Measurements from ENCODE around the gene ISG15.

The ISG15 gene

GRCh38 chr1:1013105-1013921, at the start of gene ISG15:
ISG15 (plus strand) TSS chr1:1013497; CDS start chr1:1013574, 77 bp downstream.
- TF ChIP-seq CTCF (IDR thresholded peaks at IDR 0.05; ENCODE audit: control insufficient read depth, extremely low read depth, insufficient read depth) = no peak
- DNase-seq (ENCODE audit: low read depth) = no peak
- peak within 1 kb of the TSS; percentile 70 for H3K4me3 ChIP-seq (ENCODE audit: low read depth, low read length)

- TF ChIP-seq CTCF (IDR thresholded peaks at IDR 0.05; ENCODE audit: control insufficient read depth, extremely low read depth, insufficient read depth) = no peak
- no peak overlapping the region for H3K4me3 ChIP-seq (ENCODE audit: low read depth, low read length)
- no peak for DNase-seq (ENCODE audit: low read depth)
These were observed 49.4 kb upstream of the ISG15 start for GRCh38 chr1:963746-964525.

DNA sequence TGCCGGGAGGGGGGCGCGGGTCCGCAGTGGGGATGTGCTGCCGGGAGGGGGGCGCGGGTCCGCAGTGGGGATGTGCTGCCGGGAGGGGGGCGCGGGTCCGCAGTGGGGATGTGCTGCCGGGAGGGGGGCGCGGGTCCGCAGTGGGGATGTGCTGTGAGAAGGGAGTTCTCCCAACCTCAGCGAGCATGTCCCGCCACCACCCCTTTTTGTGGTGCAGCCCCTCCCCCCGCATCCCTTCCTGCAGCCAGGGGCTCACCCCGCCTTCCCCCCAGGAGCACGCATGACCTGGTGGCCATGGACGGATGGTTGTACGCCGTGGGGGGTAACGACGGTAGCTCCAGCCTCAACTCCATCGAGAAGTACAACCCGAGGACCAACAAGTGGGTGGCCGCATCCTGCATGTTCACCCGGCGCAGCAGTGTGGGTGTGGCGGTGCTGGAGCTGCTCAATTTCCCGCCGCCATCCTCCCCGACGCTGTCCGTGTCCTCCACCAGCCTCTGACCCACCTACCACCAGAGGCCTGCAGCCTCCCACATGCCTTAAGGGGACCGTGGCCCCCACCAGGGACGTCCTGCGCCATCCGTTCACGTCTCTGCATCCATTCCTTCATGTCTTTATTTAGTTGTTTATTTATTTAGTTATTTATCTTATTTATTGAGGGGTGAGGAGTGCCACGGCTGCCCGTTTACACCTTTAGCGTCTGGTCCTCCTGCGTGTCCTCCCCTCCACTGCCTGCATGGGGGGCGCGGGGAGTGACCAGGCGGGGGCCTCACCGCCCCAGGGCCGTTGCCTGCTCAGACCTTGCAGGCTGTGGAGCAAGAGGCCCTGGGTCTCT, 48.4 kb upstream of the ISG15 start:
- no peak overlapping the region for H3K4me3 ChIP-seq (ENCODE audit: low read depth, low read length)
- no peak for DNase-seq (ENCODE audit: low read depth)
- no peak for TF ChIP-seq CTCF (IDR thresholded peaks at IDR 0.05; ENCODE audit: control insufficient read depth, extremely low read depth, insufficient read depth)

- TF ChIP-seq CTCF (IDR thresholded peaks at IDR 0.05; ENCODE audit: control insufficient read depth, extremely low read depth, insufficient read depth) = no peak
- no peak for DNase-seq (ENCODE audit: low read depth)
- H3K4me3 ChIP-seq (ENCODE audit: low read depth, low read length) = peak overlapping the region; percentile 82
These were observed 47.7 kb upstream of the ISG15 start for GRCh38 chr1:965526-966134.

GRCh38 chr1:966135-966703, 47.1 kb upstream of the ISG15 start, which contains the start of gene PLEKHN1:
PLEKHN1 (plus strand) TSS chr1:966482; CDS start chr1:966532, 50 bp downstream.
- peak within 1 kb of the TSS; percentile 82 for H3K4me3 ChIP-seq (ENCODE audit: low read depth, low read length)
- no peak for TF ChIP-seq CTCF (IDR thresholded peaks at IDR 0.05; ENCODE audit: control insufficient read depth, extremely low read depth, insufficient read depth)
- no peak for DNase-seq (ENCODE audit: low read depth)

All from LNCaP clone FGC (cell line).